PFSK-1 (cell line): ENCODE results near the gene PCSK5.

ENCODE experiments used
- FOXP2 ChIP-seq: optimal IDR thresholded peaks from 2 replicates; pipeline ENCODE3; 2011; ENCODE audit warnings: borderline replicate concordance, control low read depth, inconsistent platforms; ENCODE audit not compliant: insufficient read depth; ENCODE audit errors: extremely low read length, extremely low read depth
- POLR2AphosphoS5 ChIP-seq: IDR thresholded peaks from 2 replicates; pipeline ENCODE4 v1.6.1; 2012; ENCODE audit warnings: low read depth, mild to moderate bottlenecking, control low read depth, low read length, moderate library complexity
- SIN3A ChIP-seq: IDR thresholded peaks from 2 replicates; pipeline ENCODE4 v1.6.1; 2012; ENCODE audit warnings: mild to moderate bottlenecking, low read length, moderate library complexity, borderline replicate concordance; ENCODE audit not compliant: insufficient read depth
- TAF1 ChIP-seq: IDR thresholded peaks from 2 replicates; pipeline ENCODE4 v1.6.1; 2012; ENCODE audit warnings: low read length, control low read depth, borderline replicate concordance; ENCODE audit not compliant: insufficient read depth
- TF ChIP-seq, protein P1 (sequence below), 2 experiments: IDR thresholded peaks; 2 replicates each; pipeline versions ENCODE4 v1.6.1 to v1.8.0; 2011 to 2012; ENCODE audit warnings: low read depth in 2 of 2, low read length in 2 of 2, control low read depth in 1 of 2, inconsistent platforms in 1 of 2, mild to moderate bottlenecking in 1 of 2, moderate library complexity in 1 of 2; ENCODE audit not compliant: insufficient read depth in 1 of 2

PCSK5 gene

GRCh38 chr9:76067696-76068095 lies 177.2 kb downstream of the PCSK5 start:
- TF ChIP-seq POLR2AphosphoS5 (no peak), FOXP2 (no peak)

DNA sequence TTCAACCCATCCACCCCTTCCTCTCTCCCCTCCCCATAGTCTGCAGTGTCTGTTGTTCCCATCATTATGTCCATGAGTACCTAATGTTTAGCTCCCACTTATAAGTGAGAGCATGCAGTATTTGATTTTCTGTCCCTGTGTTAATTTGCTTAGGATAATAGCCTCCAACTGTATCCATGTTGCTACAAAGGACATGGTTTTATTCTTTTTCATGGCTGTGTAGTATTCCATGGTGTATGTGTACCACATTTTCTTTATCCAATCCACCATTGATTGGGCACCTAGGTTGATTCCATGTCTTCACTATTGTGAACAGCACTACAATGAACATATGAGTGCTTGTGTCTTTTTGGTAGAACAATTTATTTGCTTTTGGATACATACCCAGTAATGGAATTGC lies 187.1 kb downstream of the PCSK5 start:
- TF ChIP-seq, protein P1, sequence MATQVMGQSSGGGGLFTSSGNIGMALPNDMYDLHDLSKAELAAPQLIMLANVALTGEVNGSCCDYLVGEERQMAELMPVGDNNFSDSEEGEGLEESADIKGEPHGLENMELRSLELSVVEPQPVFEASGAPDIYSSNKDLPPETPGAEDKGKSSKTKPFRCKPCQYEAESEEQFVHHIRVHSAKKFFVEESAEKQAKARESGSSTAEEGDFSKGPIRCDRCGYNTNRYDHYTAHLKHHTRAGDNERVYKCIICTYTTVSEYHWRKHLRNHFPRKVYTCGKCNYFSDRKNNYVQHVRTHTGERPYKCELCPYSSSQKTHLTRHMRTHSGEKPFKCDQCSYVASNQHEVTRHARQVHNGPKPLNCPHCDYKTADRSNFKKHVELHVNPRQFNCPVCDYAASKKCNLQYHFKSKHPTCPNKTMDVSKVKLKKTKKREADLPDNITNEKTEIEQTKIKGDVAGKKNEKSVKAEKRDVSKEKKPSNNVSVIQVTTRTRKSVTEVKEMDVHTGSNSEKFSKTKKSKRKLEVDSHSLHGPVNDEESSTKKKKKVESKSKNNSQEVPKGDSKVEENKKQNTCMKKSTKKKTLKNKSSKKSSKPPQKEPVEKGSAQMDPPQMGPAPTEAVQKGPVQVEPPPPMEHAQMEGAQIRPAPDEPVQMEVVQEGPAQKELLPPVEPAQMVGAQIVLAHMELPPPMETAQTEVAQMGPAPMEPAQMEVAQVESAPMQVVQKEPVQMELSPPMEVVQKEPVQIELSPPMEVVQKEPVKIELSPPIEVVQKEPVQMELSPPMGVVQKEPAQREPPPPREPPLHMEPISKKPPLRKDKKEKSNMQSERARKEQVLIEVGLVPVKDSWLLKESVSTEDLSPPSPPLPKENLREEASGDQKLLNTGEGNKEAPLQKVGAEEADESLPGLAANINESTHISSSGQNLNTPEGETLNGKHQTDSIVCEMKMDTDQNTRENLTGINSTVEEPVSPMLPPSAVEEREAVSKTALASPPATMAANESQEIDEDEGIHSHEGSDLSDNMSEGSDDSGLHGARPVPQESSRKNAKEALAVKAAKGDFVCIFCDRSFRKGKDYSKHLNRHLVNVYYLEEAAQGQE (IDR thresholded peaks at IDR 0.05; ENCODE audit: insufficient read depth in 1 of 2, low read depth in 2 of 2, low read length in 2 of 2) = no peak
- TF ChIP-seq POLR2AphosphoS5 = no peak
- TF ChIP-seq SIN3A = no peak
- no peak for TF ChIP-seq TAF1
- TF ChIP-seq FOXP2 = no peak

- no peak for TF ChIP-seq POLR2AphosphoS5
- TF ChIP-seq FOXP2 = no peak
- TF ChIP-seq, protein P1 (IDR thresholded peaks at IDR 0.05; ENCODE audit: insufficient read depth in 1 of 2, low read depth in 2 of 2, low read length in 2 of 2) = no peak
- TF ChIP-seq TAF1 = no peak
- no peak for TF ChIP-seq SIN3A
Observed at GRCh38 chr9:76082057-76082456, 191.6 kb downstream of the PCSK5 start.

- TF ChIP-seq FOXP2 (no peak), SIN3A (no peak), TAF1 (no peak), POLR2AphosphoS5 (no peak)
- TF ChIP-seq, protein P1 (IDR thresholded peaks at IDR 0.05; ENCODE audit: insufficient read depth in 1 of 2, low read depth in 2 of 2, low read length in 2 of 2) = no peak
Observed at GRCh38 chr9:76085596-76085995, 195.1 kb downstream of the PCSK5 start.

DNA sequence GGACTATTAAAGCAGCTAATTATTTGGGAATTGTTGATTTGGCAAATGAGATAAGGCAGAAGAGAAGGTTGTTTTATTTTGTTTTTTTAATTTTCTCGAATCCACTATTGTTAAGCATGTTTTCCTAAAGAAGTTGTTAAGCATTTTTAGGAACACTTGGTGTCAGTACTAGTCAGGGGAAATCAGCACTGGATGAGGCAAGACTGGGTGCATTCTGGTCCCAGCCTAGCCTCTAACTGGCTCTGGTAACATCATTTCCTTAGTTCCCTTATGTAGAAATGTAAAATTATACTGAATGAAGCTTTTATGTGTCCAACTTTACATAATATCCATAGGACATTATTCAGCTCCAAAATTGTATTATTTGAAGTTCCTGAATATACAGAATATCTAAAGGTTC lies 196.1 kb downstream of the PCSK5 start:
- TF ChIP-seq TAF1 = no peak
- no peak for TF ChIP-seq POLR2AphosphoS5
- TF ChIP-seq, protein P1 (IDR thresholded peaks at IDR 0.05; ENCODE audit: insufficient read depth in 1 of 2, low read depth in 2 of 2, low read length in 2 of 2) = no peak
- TF ChIP-seq FOXP2 = no peak
- no peak for TF ChIP-seq SIN3A
